GM18517 (cell line): ENCODE data around the gene BPIFB3.

Experiments used
- ATAC-seq: cut with Tn5 transposase; IDR thresholded peaks from one replicate; pipeline ENCODE4 v1.9.1; 2021; ENCODE audit warnings: mild to moderate bottlenecking, moderate library complexity; ENCODE audit not compliant: unreplicated experiment

BPIFB3 gene

GRCh38 chr20:33061658-33062028, 7.9 kb downstream of the BPIFB3 start:
- no peak for ATAC-seq

GRCh38 chr20:33062105-33062824, 8.6 kb downstream of the BPIFB3 start:
- no peak for ATAC-seq

GRCh38 chr20:33062825-33063149, 9.1 kb downstream of the BPIFB3 start:
- no peak for ATAC-seq

GRCh38 chr20:33063271-33063670, 9.6 kb downstream of the BPIFB3 start:
- ATAC-seq = no peak

GRCh38 chr20:33064572-33065287, 11.0 kb downstream of the BPIFB3 start:
- ATAC-seq = no peak

- no peak for ATAC-seq
Measured at GRCh38 chr20:33065785-33066184, 12.1 kb downstream of the BPIFB3 start.

GRCh38 chr20:33067806-33068205, 14.1 kb downstream of the BPIFB3 start:
- ATAC-seq = no peak

- ATAC-seq = no peak
Measured at GRCh38 chr20:33068251-33068939, 14.7 kb downstream of the BPIFB3 start.

- no peak for ATAC-seq
Measured at GRCh38 chr20:33069673-33070072, 16.0 kb downstream of the BPIFB3 start.

- ATAC-seq = no peak
Measured at GRCh38 chr20:33070111-33071053, 16.7 kb downstream of the BPIFB3 start.

- ATAC-seq = no peak
Measured at GRCh38 chr20:33071198-33071597, 17.5 kb downstream of the BPIFB3 start.

- ATAC-seq = no peak
Measured at GRCh38 chr20:33072362-33072761, 18.7 kb downstream of the BPIFB3 start.

- ATAC-seq = no peak
Measured at GRCh38 chr20:33072813-33073212, 19.1 kb downstream of the BPIFB3 start.

GRCh38 chr20:33074675-33075074, 21.0 kb downstream of the BPIFB3 start:
- ATAC-seq = no peak

GRCh38 chr20:33075281-33075680, 21.6 kb downstream of the BPIFB3 start:
- ATAC-seq = no peak

- ATAC-seq = no peak
Measured at GRCh38 chr20:33076662-33077372, 23.1 kb downstream of the BPIFB3 start.

- ATAC-seq = no peak
Measured at GRCh38 chr20:33079259-33079658, 25.6 kb downstream of the BPIFB3 start, which contains the start of gene BPIFB4. Gene BPIFB4 (plus strand): TSS chr20:33079643. CDS start chr20:33081527, 1,884 bp downstream.

GRCh38 chr20:33081411-33082154, 27.9 kb downstream of the BPIFB3 start:
- ATAC-seq = no peak

- ATAC-seq = no peak
Measured at GRCh38 chr20:33082546-33082945, 28.8 kb downstream of the BPIFB3 start.
